Measurements from ENCODE around the gene PLCG1.
A peak's percentile ranks its signal among the peaks of the same experiment; 100 is the strongest.

The PLCG1 gene

DNA sequence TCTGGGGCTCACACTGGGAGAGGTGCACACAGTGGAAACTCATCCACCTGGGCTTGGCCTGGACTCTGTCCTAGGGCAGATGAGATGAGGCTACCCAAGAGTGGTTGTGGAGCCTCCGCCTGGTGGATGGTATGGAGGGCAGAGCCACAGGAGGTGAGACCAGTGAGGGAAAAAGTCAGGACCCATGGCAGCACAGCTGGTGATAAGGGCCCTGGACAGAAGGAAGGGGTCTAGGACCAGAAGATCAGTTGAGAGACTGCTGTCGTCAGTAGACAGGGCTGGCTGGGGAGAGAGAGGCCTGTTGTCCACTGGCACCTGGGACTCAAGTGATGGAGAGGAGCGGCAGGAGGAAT, 29.8 kb downstream of the PLCG1 start:
- DNase-seq (ENCODE audit: low spot score), result no peak

- DNase-seq (ENCODE audit: low spot score), result no peak
Measured at GRCh38 chr20:41167481-41168253, 30.3 kb downstream of the PLCG1 start.

- no peak for DNase-seq (ENCODE audit: low spot score)
Measured at GRCh38 chr20:41168281-41169161, 31.2 kb downstream of the PLCG1 start.

GRCh38 chr20:41169162-41169690, 31.9 kb downstream of the PLCG1 start:
- DNase-seq (ENCODE audit: low spot score), result no peak

- peak; percentile 76 for DNase-seq (ENCODE audit: low spot score)
Measured at GRCh38 chr20:41169791-41170351, 32.5 kb downstream of the PLCG1 start.

DNA sequence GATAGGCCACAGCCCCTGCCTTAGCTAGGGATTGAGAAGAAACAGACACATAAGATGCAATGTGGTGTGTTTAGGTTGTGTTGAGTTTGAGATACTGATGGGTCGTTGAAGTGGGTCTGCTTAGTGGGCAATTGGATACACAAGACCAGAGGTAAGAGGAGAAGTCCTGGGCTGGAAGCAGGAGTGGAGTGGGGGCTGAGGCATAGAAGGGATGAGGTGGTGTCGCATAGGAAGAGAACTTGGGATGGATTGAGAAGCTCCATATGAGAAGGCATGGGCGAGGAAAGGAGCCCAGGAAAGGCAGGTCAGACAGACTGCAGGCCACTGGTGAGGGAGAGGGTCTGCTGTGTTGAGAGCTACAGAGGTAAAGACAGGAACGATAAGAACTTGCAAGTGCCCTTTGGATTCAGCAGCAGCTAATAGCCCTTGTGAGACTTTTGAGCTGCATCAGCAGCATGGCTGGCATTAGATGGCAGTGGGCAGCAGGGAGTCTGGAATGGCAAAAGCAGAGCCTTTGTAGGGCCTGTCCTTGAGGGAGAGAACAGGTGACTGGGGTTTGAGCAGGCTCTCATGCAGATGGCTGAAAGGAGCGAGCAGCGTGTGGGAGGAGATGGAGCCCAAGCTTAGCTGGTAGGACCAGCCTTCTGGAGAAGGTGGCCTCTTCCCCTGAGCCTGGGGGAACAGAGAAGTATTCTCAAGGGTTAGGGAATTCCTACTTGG, 33.2 kb downstream of the PLCG1 start:
- no peak for DNase-seq (ENCODE audit: low spot score)

- no peak for DNase-seq (ENCODE audit: low spot score)
Measured at GRCh38 chr20:41171736-41172295, 34.5 kb downstream of the PLCG1 start.

DNA sequence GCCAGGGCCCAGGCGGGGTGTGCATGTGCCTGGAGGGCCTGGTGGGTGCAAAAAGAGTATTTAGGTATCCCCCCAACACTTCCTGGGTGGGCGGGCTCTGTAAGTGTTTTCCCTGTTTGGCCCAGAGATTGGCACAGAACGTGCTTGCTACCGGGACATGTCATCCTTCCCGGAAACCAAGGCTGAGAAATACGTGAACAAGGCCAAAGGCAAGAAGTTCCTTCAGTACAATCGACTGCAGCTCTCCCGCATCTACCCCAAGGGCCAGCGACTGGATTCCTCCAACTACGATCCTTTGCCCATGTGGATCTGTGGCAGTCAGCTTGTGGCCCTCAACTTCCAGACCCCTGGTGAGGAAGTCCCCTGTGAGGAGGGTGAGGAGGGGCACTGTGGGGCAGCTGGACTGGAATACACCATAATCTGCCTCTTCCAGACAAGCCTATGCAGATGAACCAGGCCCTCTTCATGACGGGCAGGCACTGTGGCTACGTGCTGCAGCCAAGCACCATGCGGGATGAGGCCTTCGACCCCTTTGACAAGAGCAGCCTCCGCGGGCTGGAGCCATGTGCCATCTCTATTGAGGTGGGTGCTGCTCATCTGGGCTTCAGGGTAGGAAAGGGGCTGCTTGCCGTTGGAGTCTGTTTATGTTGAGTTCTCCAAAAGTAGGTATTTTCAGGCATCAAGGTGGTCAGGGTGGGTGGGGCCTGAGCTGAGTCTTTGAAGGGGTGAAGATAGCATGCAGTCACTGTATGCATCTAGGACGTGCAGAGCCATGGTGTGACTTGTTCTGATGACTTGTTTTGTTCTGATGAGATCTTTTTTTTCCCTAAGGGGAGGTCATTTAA, 35.2 kb downstream of the PLCG1 start:
- no peak for DNase-seq (ENCODE audit: low spot score)

DNA sequence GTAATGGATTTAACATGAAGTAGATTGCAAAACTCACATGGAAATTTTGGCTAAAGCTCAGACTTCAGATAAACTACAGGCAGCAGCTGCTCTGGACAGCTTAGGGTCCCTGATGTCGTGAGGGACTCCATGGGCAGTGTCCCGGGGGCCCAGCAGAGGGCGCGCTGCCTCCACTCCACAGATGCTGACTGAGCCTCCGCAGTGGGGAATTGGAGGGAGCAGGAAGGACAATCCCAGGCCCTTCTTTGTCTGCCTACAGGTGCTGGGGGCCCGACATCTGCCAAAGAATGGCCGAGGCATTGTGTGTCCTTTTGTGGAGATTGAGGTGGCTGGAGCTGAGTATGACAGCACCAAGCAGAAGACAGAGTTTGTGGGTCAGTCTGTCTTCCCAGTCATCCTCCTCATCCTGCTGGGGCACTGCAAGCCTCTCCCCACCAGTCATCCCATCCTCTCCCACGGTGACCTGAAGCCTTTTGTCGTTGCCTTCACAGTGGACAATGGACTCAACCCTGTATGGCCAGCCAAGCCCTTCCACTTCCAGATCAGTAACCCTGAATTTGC, 35.9 kb downstream of the PLCG1 start:
- DNase-seq (ENCODE audit: low spot score), result peak; percentile 70

- no peak for DNase-seq (ENCODE audit: low spot score)
Measured at GRCh38 chr20:41173791-41174341, 36.5 kb downstream of the PLCG1 start.

DNA sequence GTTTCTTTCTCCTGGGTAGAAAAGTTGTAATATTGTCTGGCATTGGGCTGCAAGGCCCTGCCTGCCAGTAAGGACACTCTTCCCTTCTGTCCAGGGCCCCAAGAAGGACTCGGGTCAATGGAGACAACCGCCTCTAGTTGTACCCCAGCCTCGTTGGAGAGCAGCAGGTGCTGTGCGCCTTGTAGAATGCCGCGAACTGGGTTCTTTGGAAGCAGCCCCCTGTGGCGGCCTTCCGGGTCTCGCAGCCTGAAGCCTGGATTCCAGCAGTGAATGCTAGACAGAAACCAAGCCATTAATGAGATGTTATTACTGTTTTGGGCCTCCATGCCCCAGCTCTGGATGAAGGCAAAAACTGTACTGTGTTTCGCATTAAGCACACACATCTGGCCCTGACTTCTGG, 37.0 kb downstream of the PLCG1 start:
- no peak for DNase-seq (ENCODE audit: low spot score)

GRCh38 chr20:41174782-41175181, 37.4 kb downstream of the PLCG1 start:
- no peak for DNase-seq (ENCODE audit: low spot score)

DNA sequence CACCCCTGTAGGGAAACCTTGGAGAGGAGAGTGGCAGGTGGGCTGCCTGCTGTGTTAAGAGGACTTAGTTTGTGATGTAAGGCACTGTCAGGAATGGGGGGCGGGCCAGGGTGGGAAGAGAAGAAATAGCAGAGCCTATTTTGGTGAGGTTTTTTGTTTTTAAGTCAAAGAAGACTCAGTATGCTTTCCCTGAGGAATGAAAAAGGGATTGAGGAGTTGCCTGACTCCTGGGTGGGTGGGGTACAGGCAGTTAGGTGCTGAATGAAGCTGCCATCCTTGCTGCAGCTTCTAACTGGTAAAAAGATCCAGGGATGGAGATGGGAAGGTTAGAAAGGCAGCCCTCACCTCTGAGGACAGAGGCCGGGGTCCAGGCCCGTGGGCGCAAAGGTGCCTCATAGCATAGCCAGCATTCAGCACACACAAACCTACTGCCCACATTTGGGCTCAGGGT, 37.9 kb downstream of the PLCG1 start:
- DNase-seq (ENCODE audit: low spot score), result no peak

DNA sequence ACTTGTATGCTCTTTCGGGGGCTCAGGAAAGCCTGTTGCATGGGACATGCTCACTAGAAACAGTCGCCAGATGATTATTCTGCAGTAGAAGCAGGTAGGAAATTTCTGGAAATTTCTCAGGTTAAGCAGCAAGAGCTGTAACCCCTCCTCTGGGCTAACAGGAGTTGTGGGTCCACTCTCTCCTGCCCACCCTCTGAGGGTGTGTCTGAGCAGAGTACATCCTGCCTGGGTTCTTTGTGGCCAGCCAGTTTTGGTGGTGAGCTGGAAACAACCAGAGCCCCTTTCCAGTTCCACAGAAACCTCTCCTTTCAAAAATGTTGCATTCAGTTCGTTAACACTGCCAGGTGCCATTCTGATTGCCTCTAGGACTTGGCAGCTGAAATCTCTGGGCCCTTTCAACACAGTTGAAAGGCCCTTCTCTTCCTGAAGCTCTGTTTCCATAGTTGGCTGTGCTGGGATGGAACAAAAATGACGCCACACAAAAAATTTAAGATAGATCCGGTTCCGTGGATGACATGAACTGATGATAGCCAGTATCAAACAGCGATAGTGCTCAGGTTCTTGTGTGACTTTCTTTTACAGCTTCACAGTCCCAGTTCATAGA, 38.5 kb downstream of the PLCG1 start:
- DNase-seq (ENCODE audit: low spot score), result no peak

GRCh38 chr20:41176711-41177552, 39.6 kb downstream of the PLCG1 start:
- no peak for DNase-seq (ENCODE audit: low spot score)

DNA sequence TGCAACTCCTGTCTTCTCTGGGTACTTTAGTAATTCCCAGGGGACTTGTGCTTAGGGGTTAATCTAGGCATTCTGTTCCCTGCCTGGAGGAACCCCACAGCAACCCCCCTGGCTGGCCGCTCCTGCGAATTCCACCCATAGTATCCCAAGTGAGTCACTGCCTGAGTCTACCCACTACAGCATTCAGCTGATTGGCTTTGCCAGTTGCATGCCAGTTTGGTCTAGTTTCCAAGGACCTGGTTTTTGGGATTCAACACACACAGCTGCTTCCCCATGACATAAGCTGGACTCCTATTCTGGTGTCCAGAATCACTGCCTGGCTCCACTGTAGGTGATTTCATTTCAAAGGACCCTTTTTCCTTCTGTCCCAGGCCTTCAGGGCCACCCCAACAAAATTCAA, 40.3 kb downstream of the PLCG1 start:
- DNase-seq (ENCODE audit: low spot score), result peak; percentile 59

DNA sequence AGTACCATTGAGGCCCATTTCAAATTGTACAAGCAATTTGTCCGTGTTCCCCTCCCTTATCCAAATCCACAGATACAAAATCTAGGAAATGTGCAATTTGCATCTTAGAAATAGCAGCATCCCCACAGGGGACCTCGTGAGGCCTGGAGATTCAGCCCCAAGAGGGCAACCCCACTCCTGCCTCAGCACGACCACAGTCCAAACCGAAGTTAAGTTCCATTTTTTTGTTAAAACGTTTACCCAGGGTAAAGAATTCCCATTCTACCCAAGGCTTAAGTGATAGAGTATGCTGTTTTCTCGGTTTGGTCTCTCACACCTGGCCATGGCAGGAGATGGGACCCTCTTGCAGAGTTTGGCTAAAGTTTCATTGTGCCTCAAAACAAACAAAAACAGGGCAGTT, 41.2 kb downstream of the PLCG1 start:
- DNase-seq (ENCODE audit: low spot score), result no peak

DNA sequence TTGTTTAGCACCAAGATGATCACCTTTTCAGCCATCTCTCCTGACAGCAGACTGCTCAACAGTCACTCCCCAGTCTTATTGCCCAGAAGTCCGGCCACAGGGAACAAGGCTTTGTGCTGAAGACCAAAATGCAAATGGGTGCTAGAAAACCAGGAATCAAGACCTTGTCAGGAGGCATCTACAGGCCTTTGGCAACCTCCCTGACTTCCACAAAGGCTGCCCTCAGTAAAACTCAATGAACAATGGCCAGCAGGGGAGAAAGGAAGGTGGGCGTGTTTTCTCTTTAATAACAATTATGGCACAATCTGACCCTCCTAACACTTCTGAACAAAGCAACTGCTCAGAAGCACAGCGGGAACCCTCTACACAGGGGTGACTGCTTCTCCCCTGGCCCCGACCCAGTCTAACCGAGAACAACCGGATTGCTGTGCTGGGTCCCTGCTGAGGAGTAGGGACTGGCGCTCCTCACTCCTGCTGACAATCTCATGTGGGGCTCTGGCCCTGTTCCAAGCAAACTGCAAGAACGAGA, 41.6 kb downstream of the PLCG1 start:
- DNase-seq (ENCODE audit: low spot score), result no peak

DNA sequence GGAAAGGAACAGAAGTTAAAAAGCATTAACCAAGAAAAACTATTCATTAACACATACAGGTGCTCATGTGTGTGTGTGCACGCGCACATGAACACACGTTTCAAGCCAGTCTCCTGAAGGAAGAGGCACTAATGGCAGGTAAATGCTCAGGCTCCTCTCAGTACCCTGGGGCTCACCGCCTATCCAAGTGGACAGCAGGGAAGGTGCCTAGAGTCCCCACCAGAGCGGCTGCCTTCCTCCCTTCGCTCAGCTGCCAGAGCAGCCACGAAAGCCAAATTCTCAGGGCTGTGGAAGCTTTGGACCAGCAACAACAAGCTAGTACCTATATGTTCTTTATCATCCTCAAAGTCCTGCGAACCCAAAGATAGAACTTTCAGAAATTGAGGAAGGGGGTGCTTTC, 42.6 kb downstream of the PLCG1 start:
- DNase-seq (ENCODE audit: low spot score), result no peak

All from RKO (cell line).